WTC11 (cell line): ENCODE results near the gene VTI1A. TPM values are rescaled to one million over a fixed set of nuclear protein-coding genes. Genes with fewer than 3 reads are reported as not detected.
"Not testable (repeated sequence)": the region's sequence is repeated elsewhere in the genome, so short reads cannot be mapped to it uniquely, and the experiment has no call there.

Experiments used
- ATAC-seq: fragments of 200-7000 bp; cut with Tn5 transposase; 2 replicates; pipeline ENCODE4 v1.10.0; 2021; ENCODE audit warnings: mild to moderate bottlenecking, moderate library complexity
- CTCF ChIA-PET: fragments of 300-600 bp; sonication (Branson Sonifier 250); formaldehyde crosslinking; loops from one replicate; lab custom pipeline; 2021; ENCODE audit warnings: antibody characterized with exemption; lab: Charles Lee
- POLR2A ChIA-PET: fragments of 350-600 bp; sonication (Branson Sonifier 250); formaldehyde crosslinking; loops from one replicate; lab custom pipeline; 2021; ENCODE audit warnings: antibody characterized with exemption; lab: Charles Lee
- DNase-seq: peaks from one replicate; pipeline ENCODE4 v3.0.0; 2021; ENCODE audit warnings: low spot score
- H3K27ac Mint-ChIP-seq: 2 replicates; pipeline ENCODE4 v1.8.0; 2021; ENCODE audit warnings: mixed read lengths
- H3K27me3 Mint-ChIP-seq: 2 replicates; pipeline ENCODE4 v1.8.0; 2021; ENCODE audit warnings: low read depth, mild to moderate bottlenecking, moderate library complexity, mixed read lengths
- H3K36me3 Mint-ChIP-seq: 2 replicates; pipeline ENCODE4 v1.8.0; 2021; ENCODE audit warnings: mixed read lengths
- H3K4me1 Mint-ChIP-seq: 2 replicates; pipeline ENCODE4 v1.8.0; 2022; ENCODE audit warnings: mixed read lengths
- H3K4me3 Mint-ChIP-seq: 2 replicates; pipeline ENCODE4 v1.8.0; 2021; ENCODE audit warnings: mild to moderate bottlenecking, moderate library complexity, mixed read lengths
- H3K9me3 Mint-ChIP-seq: 2 replicates; pipeline ENCODE4 v1.8.0; 2021; ENCODE audit warnings: mixed read lengths
- GABPB1 ChIP-seq: sonication (generic); formaldehyde crosslinking; IDR thresholded peaks from 2 replicates; pipeline ENCODE4 v1.8.1; 2023; ENCODE audit warnings: mild to moderate bottlenecking, missing genetic modification reagents
- MXD4 ChIP-seq: fragments of 250-450 bp; sonication (Bioruptor Pico); IDR thresholded peaks from 2 replicates; pipeline ENCODE4 v1.8.0; 2021; ENCODE audit warnings: mild to moderate bottlenecking, moderate library complexity, borderline replicate concordance
- NFYB ChIP-seq: sonication (generic); formaldehyde crosslinking; conservative IDR thresholded peaks from 2 replicates; pipeline ENCODE4 v1.8.0; 2022; ENCODE audit warnings: low read depth, missing genetic modification reagents
- SMAD4 ChIP-seq: sonication (generic); formaldehyde crosslinking; IDR thresholded peaks from 2 replicates; pipeline ENCODE4 v1.8.0; 2022; ENCODE audit warnings: mild to moderate bottlenecking, missing genetic modification reagents
- TCF7 ChIP-seq: sonication (generic); formaldehyde crosslinking; IDR thresholded peaks from 2 replicates; pipeline ENCODE4 v1.8.0; 2022; ENCODE audit warnings: mild to moderate bottlenecking, low read depth, missing genetic modification reagents, moderate library complexity
- TP53 ChIP-seq: sonication (generic); formaldehyde crosslinking; IDR thresholded peaks from 2 replicates; pipeline ENCODE4 v1.8.1; 2023; ENCODE audit warnings: mild to moderate bottlenecking, missing genetic modification reagents
- ZMAT4 ChIP-seq: fragments of 250-450 bp; sonication (Bioruptor Pico); IDR thresholded peaks from 2 replicates; pipeline ENCODE4 v1.9.0; 2021; ENCODE audit warnings: mild to moderate bottlenecking
- ZNF317 ChIP-seq: sonication (generic); formaldehyde crosslinking; IDR thresholded peaks from 2 replicates; pipeline ENCODE4 v1.8.1; 2023; ENCODE audit warnings: low read depth, mild to moderate bottlenecking, moderate library complexity, missing genetic modification reagents, borderline replicate concordance
- microRNA-seq: library from miRNA; unstranded; fragments of <30 nt; microRNA quantifications from one replicate; pipeline ENCODE4 v1.2.0, GENCODE V29; 2022; ENCODE audit warnings: borderline number of aligned reads
- total RNA-seq: library from RNA; stranded (reverse); gene quantifications from 3 replicates; pipeline ENCODE4 v1.2.3, GENCODE V29; 2021
- TF ChIP-seq, protein P1 (sequence below): sonication (generic); formaldehyde crosslinking; IDR thresholded peaks from 2 replicates; pipeline ENCODE4 v1.8.0; 2023; ENCODE audit warnings: missing genetic modification reagents, mild to moderate bottlenecking, borderline replicate concordance

Gene VTI1A
- total RNA-seq, 1 experiment from 2014 or later, result 20.1 TPM

GRCh38 chr10:112859793-112860192, 412.8 kb downstream of the VTI1A start (continued):
- TF ChIP-seq, protein P1, sequence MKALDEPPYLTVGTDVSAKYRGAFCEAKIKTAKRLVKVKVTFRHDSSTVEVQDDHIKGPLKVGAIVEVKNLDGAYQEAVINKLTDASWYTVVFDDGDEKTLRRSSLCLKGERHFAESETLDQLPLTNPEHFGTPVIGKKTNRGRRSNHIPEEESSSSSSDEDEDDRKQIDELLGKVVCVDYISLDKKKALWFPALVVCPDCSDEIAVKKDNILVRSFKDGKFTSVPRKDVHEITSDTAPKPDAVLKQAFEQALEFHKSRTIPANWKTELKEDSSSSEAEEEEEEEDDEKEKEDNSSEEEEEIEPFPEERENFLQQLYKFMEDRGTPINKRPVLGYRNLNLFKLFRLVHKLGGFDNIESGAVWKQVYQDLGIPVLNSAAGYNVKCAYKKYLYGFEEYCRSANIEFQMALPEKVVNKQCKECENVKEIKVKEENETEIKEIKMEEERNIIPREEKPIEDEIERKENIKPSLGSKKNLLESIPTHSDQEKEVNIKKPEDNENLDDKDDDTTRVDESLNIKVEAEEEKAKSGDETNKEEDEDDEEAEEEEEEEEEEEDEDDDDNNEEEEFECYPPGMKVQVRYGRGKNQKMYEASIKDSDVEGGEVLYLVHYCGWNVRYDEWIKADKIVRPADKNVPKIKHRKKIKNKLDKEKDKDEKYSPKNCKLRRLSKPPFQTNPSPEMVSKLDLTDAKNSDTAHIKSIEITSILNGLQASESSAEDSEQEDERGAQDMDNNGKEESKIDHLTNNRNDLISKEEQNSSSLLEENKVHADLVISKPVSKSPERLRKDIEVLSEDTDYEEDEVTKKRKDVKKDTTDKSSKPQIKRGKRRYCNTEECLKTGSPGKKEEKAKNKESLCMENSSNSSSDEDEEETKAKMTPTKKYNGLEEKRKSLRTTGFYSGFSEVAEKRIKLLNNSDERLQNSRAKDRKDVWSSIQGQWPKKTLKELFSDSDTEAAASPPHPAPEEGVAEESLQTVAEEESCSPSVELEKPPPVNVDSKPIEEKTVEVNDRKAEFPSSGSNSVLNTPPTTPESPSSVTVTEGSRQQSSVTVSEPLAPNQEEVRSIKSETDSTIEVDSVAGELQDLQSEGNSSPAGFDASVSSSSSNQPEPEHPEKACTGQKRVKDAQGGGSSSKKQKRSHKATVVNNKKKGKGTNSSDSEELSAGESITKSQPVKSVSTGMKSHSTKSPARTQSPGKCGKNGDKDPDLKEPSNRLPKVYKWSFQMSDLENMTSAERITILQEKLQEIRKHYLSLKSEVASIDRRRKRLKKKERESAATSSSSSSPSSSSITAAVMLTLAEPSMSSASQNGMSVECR, result no peak
- TF ChIP-seq NFYB (CRISPR knock-in tag) (no peak), SMAD4 (no peak), TP53 (CRISPR knock-in tag) (no peak), MXD4 (CRISPR knock-in tag) (no peak), GABPB1 (CRISPR knock-in tag) (no peak), ZMAT4 (CRISPR knock-in tag) (no peak), TCF7 (CRISPR knock-in tag) (no peak), ZNF317 (CRISPR knock-in tag) (no peak)

- H3K4me3 Mint-ChIP-seq, CTCF ChIA-PET, DNase-seq, H3K27me3 Mint-ChIP-seq, H3K4me1 Mint-ChIP-seq, H3K27ac Mint-ChIP-seq, ATAC-seq, POLR2A ChIA-PET: not testable (repeated sequence)
- Mint-ChIP-seq H3K36me3 (peaks cover 20% of the 10 kb centered on the region), H3K9me3 (peaks cover 34% of the 10 kb centered on the region)
Observed at GRCh38 chr10:112863461-112863860, 416.4 kb downstream of the VTI1A start.

Small RNA genes within 50 kb of the gene (microRNA-seq; reads per million reads assigned to microRNA genes)
- not detected for gene MIR4295

Other genes starting within 250 kb of the VTI1A start
- gene TECTB, start 163.8 kb upstream of the VTI1A start, total RNA-seq, result not detected in 3 replicates
- gene ACSL5, start 73.1 kb upstream of the VTI1A start, total RNA-seq, result 0.18 to 0.37 TPM (median 0.22 TPM) in 3 replicates
- gene ZDHHC6, start 301 bp upstream of the VTI1A start, total RNA-seq, result 22.1 to 24.5 TPM (median 23.6 TPM) in 3 replicates